Tibial nerve (tissue), 4 donors: ENCODE data around the gene CUX1.

ENCODE experiments used
- EP300 ChIP-seq, 2 donors: sonication (generic); formaldehyde crosslinking; IDR thresholded peaks; one replicate each; pipeline ENCODE4 v1.6.1; 2017; ENCODE audit warnings: antibody characterized with exemption in 2 of 2, mild to moderate bottlenecking in 1 of 2
- POLR2A ChIP-seq, 2 donors: fragments of 450-650 bp; IDR thresholded peaks; one replicate each; pipeline ENCODE4 v1.6.1; 2017; ENCODE audit warnings: antibody characterized with exemption in 2 of 2, mild to moderate bottlenecking in 2 of 2, moderate library complexity in 2 of 2
- TF ChIP-seq, protein P1 (sequence below), 5 experiments: fragments of 200-600 bp in 3 of 5; fragments of 450-650 bp in 2 of 5; sonication (generic) in 3 of 5; IDR thresholded peaks; one replicate each; pipeline ENCODE4 v1.5.1; 2016 to 2019; ENCODE audit warnings: antibody characterized with exemption in 5 of 5, mild to moderate bottlenecking in 3 of 5, moderate library complexity in 2 of 5

DNA sequence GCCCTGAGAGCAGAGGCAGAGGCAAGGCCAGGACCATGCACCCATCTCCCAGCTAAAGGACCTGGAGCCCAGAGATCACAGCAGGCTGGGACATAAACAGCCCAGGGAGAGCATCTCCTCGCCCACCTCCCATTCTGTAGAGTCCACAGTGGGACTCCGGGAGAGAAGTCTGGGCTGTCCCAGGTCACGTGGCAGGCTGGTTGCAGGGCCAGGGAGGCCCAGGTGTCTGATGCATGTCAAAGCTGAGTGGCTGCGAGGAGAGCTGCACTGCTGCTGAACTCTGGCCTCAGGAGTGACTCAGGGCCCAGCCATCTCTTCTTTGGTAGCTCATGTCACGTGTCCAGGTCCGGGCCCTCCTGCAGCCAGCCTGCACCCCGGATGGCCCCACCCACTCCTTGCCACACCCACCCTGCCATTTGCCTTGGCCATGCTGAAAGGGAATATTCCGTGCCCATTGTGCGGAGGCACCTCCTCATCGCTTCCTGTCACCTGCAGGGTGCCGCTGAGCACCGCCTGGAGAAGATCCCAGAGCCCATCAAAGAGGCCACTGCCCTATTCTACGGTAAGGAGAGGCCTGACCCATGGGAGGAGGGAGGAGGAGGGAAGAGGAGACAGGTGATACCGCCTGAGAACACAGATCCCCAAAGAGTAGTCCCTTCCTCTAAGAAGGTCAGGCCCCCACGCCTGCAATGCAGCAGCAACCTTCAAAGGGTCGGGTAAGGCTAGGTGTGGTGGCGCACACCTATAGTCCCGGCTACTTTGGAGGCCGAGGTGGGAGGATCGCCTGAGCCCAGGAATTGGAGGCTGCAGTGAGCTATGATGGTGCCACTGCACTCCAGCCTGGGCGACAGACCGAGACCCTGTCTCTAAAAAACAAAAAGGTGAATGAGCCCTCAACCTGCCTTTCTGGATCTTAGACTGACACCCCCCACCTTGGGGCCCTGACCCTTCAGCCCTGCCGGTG, 456.6 kb downstream of the CUX1 start:
- TF ChIP-seq POLR2A (IDR thresholded peaks at IDR 0.05) (no peak), EP300 (IDR thresholded peaks at IDR 0.05) (no peak)
- TF ChIP-seq, protein P1, sequence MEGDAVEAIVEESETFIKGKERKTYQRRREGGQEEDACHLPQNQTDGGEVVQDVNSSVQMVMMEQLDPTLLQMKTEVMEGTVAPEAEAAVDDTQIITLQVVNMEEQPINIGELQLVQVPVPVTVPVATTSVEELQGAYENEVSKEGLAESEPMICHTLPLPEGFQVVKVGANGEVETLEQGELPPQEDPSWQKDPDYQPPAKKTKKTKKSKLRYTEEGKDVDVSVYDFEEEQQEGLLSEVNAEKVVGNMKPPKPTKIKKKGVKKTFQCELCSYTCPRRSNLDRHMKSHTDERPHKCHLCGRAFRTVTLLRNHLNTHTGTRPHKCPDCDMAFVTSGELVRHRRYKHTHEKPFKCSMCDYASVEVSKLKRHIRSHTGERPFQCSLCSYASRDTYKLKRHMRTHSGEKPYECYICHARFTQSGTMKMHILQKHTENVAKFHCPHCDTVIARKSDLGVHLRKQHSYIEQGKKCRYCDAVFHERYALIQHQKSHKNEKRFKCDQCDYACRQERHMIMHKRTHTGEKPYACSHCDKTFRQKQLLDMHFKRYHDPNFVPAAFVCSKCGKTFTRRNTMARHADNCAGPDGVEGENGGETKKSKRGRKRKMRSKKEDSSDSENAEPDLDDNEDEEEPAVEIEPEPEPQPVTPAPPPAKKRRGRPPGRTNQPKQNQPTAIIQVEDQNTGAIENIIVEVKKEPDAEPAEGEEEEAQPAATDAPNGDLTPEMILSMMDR (IDR thresholded peaks at IDR 0.05), result no peak
